ENCODE measurements around the gene RUNX3.

Gene RUNX3

GRCh38 chr1:24927473-24927872 lies 2.6 kb downstream of the RUNX3 start:
- Histone ChIP-seq H3K9me3 (no peaks in the 10 kb centered on the region), H3K27ac (no peak overlapping the region), H3K27me3 (peaks cover 0 to 71% of the 10 kb centered on the region in 2 donors), H3K4me3 (no peak overlapping the region), H3K36me3 (no peaks in the 10 kb centered on the region), H3K4me1 (peaks cover 0 to 33% (median 28%) of the 10 kb centered on the region in 4 donors)
- intact Hi-C loops (cut with DNase I; ENCODE audit: low total_unique reads), result no loop called here
- no peak for DNase-seq
- TF ChIP-seq, protein P1, sequence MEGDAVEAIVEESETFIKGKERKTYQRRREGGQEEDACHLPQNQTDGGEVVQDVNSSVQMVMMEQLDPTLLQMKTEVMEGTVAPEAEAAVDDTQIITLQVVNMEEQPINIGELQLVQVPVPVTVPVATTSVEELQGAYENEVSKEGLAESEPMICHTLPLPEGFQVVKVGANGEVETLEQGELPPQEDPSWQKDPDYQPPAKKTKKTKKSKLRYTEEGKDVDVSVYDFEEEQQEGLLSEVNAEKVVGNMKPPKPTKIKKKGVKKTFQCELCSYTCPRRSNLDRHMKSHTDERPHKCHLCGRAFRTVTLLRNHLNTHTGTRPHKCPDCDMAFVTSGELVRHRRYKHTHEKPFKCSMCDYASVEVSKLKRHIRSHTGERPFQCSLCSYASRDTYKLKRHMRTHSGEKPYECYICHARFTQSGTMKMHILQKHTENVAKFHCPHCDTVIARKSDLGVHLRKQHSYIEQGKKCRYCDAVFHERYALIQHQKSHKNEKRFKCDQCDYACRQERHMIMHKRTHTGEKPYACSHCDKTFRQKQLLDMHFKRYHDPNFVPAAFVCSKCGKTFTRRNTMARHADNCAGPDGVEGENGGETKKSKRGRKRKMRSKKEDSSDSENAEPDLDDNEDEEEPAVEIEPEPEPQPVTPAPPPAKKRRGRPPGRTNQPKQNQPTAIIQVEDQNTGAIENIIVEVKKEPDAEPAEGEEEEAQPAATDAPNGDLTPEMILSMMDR (IDR thresholded peaks at IDR 0.05), result no peak

DNA sequence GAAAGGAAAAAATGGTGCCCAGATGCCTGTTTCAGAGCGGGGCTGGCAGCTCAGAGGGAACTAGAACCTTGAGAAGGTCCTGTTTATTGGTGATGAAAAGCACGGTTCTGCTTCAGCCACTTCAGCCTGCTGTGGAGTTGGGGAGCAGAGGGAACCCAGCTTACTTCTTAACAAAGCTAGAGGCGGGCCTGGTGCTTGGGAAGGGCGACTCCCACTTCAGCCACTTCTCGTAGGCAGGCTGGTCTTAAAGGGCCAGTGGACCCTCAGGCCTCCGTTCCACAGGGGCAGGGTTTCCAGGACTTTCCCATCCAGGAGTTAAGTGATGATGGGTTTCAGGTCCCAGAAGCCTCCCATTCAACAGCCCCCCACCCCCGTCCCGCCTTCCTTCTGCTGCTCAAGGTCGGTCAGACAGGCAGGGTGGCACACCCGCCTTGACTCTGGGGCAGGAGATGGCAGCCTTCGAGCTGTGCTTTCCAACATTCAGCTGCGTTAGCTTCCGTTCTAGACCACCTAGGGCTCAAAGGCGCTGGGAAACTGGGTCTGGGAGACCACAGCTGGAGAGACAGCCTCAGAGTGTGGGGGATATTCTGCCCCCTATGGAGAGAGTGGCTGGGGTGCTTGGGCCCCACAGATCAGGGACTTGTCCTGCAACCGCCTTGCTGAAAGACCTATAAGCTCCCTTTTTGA lies 3.4 kb downstream of the RUNX3 start:
- H3K4me1 ChIP-seq, result peaks cover 0 to 25% (median 21%) of the 10 kb centered on the region in 4 donors
- H3K4me3 ChIP-seq, result no peak overlapping the region

GRCh38 chr1:24925963-24926362 lies 4.1 kb downstream of the RUNX3 start:
- Histone ChIP-seq H3K27me3 (peaks cover 0 to 56% of the 10 kb centered on the region in 2 donors), H3K4me3 (no peak overlapping the region), H3K4me1 (peaks cover 0 to 21% (median 17%) of the 10 kb centered on the region in 4 donors), H3K27ac (no peak overlapping the region), H3K36me3 (no peaks in the 10 kb centered on the region), H3K9me3 (no peaks in the 10 kb centered on the region)
- DNase-seq, result no peak
- TF ChIP-seq, protein P1 (IDR thresholded peaks at IDR 0.05), result no peak
- intact Hi-C loops (cut with DNase I; ENCODE audit: low total_unique reads), result no loop called here

More for the DNA sequence above, 3.4 kb downstream of the RUNX3 start:
- Histone ChIP-seq H3K27ac (no peak overlapping the region), H3K9me3 (no peaks in the 10 kb centered on the region), H3K27me3 (peaks cover 0 to 63% of the 10 kb centered on the region in 2 donors), H3K36me3 (no peaks in the 10 kb centered on the region)
- TF ChIP-seq, protein P1 (IDR thresholded peaks at IDR 0.05), result no peak
- DNase-seq, result no peak
- intact Hi-C loops (cut with DNase I; ENCODE audit: low total_unique reads), result no loop called here

DNA sequence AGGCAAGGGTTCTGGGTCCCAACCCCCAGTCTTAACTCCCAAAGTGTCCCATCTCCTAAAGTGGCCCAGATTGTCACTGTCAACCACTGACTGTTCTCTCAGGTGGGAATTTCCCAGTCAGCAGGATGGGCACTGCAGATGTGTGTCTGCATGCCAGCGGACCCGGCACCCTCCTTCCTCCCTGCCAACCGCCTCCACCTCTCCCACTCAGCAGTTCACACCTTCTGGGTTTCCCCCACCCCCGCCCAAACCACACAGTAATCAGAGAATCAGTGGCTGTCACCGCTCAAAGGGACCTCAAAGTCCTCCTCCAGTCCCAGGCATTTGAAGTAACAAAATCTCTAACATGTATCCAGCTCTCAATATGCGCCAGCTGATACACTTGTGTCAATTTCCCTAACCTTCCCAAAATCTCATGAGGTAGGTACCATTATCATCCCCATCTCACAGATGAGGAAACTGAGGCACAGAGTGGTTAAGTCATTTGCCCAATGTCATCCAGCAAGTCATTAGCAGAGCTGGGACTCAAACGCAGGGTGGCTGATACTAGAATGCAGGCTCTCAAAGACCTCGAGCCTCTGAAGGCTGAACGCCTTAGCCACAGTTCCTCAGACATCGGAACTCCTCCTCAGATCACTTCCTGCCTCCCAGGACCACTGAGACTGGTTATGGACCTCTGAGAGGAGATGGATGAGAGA lies 4.8 kb downstream of the RUNX3 start:
- Histone ChIP-seq H3K9me3 (no peaks in the 10 kb centered on the region), H3K27ac (no peak overlapping the region), H3K36me3 (no peaks in the 10 kb centered on the region), H3K27me3 (peaks cover 0 to 49% of the 10 kb centered on the region in 2 donors), H3K4me1 (peaks cover 0 to 20% (median 15%) of the 10 kb centered on the region in 4 donors), H3K4me3 (no peak overlapping the region)
- TF ChIP-seq, protein P1 (IDR thresholded peaks at IDR 0.05), result no peak
- DNase-seq, result no peak
- intact Hi-C loops (cut with DNase I; ENCODE audit: low total_unique reads), result no loop called here

GRCh38 chr1:24923485-24924113 lies 6.5 kb downstream of the RUNX3 start:
- no peak for DNase-seq
- peaks cover 0 to 34% of the 10 kb centered on the region in 2 donors for H3K27me3 ChIP-seq
- no peaks in the 10 kb centered on the region for H3K9me3 ChIP-seq
- TF ChIP-seq, protein P1 (IDR thresholded peaks at IDR 0.05), result no peak
- H3K4me3 ChIP-seq, result no peak overlapping the region
- H3K27ac ChIP-seq, result no peak overlapping the region
- H3K4me1 ChIP-seq, result peaks cover 0 to 16% (median 6%) of the 10 kb centered on the region in 4 donors
- H3K36me3 ChIP-seq, result no peaks in the 10 kb centered on the region
- intact Hi-C loops (cut with DNase I; ENCODE audit: low total_unique reads), result no loop called here

All from tibial artery (tissue), 4 donors.